ENCODE data around the gene KLF15. TPM values are rescaled to one million over a fixed set of nuclear protein-coding genes. Genes with fewer than 3 reads are reported as not detected.

The KLF15 gene
- total RNA-seq, 1 donor from 2014 or later = 0.74 TPM

DNA sequence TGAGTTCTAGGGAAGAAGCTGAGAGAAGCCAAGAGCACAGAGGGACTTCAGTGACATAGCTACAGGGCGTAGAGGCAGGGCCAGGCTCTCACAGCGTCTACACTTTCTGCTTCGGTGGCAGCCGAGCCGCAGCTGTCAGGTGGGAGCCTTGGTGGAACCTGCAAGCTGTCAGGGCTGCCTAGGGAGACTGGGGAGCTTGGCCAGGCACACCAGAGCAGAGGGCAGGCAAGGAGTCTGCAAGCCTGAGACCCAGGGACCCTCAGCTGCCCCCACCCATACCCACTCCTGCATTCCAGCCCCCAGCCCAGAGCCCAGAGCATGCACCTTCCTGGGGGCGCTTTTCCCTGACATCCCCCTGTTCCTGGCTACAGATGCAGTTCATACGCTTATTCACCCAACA, 13.4 kb upstream of the KLF15 start:
- H3K27ac Mint-ChIP-seq (ENCODE audit: unreplicated experiment) = no peak overlapping the region
- DNase-seq = no peak
- peaks cover 6% of the 10 kb centered on the region for H3K36me3 Mint-ChIP-seq (ENCODE audit: unreplicated experiment)
- H3K9me3 Mint-ChIP-seq (ENCODE audit: unreplicated experiment) = peaks cover 4% of the 10 kb centered on the region
- TF ChIP-seq CTCF (IDR thresholded peaks at IDR 0.05; ENCODE audit: partially characterized antibody, unreplicated experiment) = no peak
- peaks cover 7% of the 10 kb centered on the region for H3K4me1 Mint-ChIP-seq (ENCODE audit: low read depth, unreplicated experiment)
- peaks cover 4% of the 10 kb centered on the region for H3K27me3 Mint-ChIP-seq (ENCODE audit: unreplicated experiment)
- no peak overlapping the region for H3K4me3 Mint-ChIP-seq (ENCODE audit: unreplicated experiment)

DNA sequence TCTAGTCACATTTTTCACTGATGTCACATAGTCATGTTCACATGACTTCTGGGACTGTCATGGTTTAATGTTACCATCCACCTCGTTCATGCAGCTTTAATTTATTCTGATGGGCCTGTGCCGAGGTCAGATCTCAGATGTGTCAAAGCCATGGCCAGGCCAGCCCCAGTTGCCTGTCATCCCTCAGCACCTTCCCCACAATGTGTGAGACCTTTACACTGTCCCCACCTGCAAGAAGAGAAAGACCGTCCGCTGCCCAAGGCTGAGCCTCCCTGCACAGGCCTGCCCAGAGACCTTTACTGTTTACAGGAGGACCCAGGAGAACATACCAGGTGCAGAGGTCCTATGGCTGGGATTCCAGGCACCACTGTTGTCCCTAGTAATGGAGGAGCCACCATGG, 12.8 kb upstream of the KLF15 start:
- H3K27me3 Mint-ChIP-seq (ENCODE audit: unreplicated experiment) = peaks cover 4% of the 10 kb centered on the region
- peaks cover 4% of the 10 kb centered on the region for H3K9me3 Mint-ChIP-seq (ENCODE audit: unreplicated experiment)
- no peak for TF ChIP-seq CTCF (IDR thresholded peaks at IDR 0.05; ENCODE audit: partially characterized antibody, unreplicated experiment)
- H3K4me3 Mint-ChIP-seq (ENCODE audit: unreplicated experiment) = no peak overlapping the region
- no peak for DNase-seq
- no peak overlapping the region for H3K27ac Mint-ChIP-seq (ENCODE audit: unreplicated experiment)
- peaks cover 6% of the 10 kb centered on the region for H3K36me3 Mint-ChIP-seq (ENCODE audit: unreplicated experiment)
- peaks cover 8% of the 10 kb centered on the region for H3K4me1 Mint-ChIP-seq (ENCODE audit: low read depth, unreplicated experiment)

DNA sequence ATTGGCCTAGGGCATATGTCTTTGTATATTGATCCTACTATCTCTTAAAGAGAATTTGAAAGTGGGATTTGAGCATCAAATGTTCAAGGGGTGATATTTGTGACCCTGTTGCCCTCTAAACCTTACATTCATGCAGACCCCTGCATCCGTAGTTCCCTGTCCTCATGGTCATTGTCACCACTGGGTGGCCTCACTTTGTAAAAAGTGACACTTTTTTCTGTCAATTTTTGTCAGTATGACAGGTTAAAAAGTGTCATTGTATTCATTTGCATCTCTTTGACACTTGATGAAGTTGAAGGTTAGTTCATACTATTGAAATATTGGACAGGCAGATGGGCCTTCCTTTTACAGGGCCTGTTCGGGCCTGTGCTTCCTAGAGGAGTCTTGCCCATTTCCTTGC, 12.3 kb upstream of the KLF15 start:
- Mint-ChIP-seq H3K36me3 (ENCODE audit: unreplicated experiment) (peaks cover 6% of the 10 kb centered on the region), H3K4me1 (ENCODE audit: low read depth, unreplicated experiment) (peaks cover 8% of the 10 kb centered on the region), H3K4me3 (ENCODE audit: unreplicated experiment) (no peak overlapping the region), H3K9me3 (ENCODE audit: unreplicated experiment) (peaks cover 4% of the 10 kb centered on the region), H3K27me3 (ENCODE audit: unreplicated experiment) (peaks cover 6% of the 10 kb centered on the region), H3K27ac (ENCODE audit: unreplicated experiment) (no peak overlapping the region)
- DNase-seq = no peak
- no peak for TF ChIP-seq CTCF (IDR thresholded peaks at IDR 0.05; ENCODE audit: partially characterized antibody, unreplicated experiment)

GRCh38 chr3:126367316-126367805, 10.2 kb upstream of the KLF15 start:
- H3K27ac Mint-ChIP-seq (ENCODE audit: unreplicated experiment) = no peak overlapping the region
- peaks cover 6% of the 10 kb centered on the region for H3K27me3 Mint-ChIP-seq (ENCODE audit: unreplicated experiment)
- TF ChIP-seq CTCF (IDR thresholded peaks at IDR 0.05; ENCODE audit: partially characterized antibody, unreplicated experiment) = no peak
- H3K36me3 Mint-ChIP-seq (ENCODE audit: unreplicated experiment) = peaks cover 6% of the 10 kb centered on the region
- H3K4me3 Mint-ChIP-seq (ENCODE audit: unreplicated experiment) = no peak overlapping the region
- peaks cover 4% of the 10 kb centered on the region for H3K9me3 Mint-ChIP-seq (ENCODE audit: unreplicated experiment)
- DNase-seq = no peak
- H3K4me1 Mint-ChIP-seq (ENCODE audit: low read depth, unreplicated experiment) = peaks cover 8% of the 10 kb centered on the region

DNA sequence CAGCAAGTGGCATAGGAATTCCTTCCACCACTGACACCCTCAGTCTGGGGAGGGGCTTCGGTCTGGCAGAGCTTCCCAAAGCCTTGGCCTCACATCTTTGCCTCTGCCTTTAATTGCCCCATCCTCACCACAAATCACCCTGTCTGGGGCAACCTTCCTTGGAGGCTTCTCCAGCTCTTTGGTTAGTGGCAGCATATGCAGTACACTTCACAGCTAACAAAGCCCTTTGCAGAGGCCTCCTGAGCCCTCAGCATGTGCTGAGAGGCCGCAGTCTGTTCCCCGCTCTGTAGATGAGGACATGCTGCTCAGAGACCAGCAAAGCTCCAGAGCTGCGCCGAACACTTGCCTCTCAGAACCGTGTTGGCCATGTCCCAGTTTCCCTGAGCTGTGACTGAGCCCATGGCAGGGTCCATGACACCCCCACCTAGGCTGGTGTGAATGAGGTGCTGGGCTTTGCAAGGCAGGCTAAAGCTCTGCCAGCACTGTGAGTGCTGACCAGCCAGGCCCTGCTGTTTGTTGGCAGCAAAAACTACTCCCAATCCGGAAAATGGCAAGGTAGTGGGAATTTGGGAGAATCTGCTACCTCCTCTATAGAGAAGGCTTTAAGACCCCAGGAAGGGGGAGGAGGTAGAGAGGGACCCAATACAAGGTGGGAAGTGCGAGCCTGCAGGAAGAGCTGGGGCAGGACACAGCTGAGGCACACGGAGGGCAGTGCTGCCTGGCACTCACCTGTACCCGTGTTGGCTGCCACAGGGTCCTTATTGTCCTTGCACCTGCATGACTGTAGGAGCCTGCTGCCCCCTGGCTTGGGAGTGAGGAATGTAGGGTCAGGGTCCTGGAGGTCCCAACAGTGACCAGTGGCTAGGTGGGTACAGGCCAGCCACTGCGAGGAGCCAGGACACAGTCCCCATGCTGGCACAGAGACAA, 8.4 kb upstream of the KLF15 start:
- no peak for DNase-seq
- Mint-ChIP-seq H3K36me3 (ENCODE audit: unreplicated experiment) (no peaks in the 10 kb centered on the region), H3K9me3 (ENCODE audit: unreplicated experiment) (peaks cover 2% of the 10 kb centered on the region), H3K4me3 (ENCODE audit: unreplicated experiment) (no peak overlapping the region), H3K27me3 (ENCODE audit: unreplicated experiment) (peaks cover 2% of the 10 kb centered on the region), H3K27ac (ENCODE audit: unreplicated experiment) (no peak overlapping the region), H3K4me1 (ENCODE audit: low read depth, unreplicated experiment) (peaks cover 8% of the 10 kb centered on the region)
- no peak for TF ChIP-seq CTCF (IDR thresholded peaks at IDR 0.05; ENCODE audit: partially characterized antibody, unreplicated experiment)
